GM10266 (cell line): ENCODE measurements around the gene IL5.

Experiments
- DNase-seq: peaks from one replicate; pipeline ENCODE4 v3.0.0; 2012; ENCODE audit errors: extremely low spot score
- CTCF ChIP-seq: IDR thresholded peaks from 2 replicates; pipeline ENCODE4 v1.5.1; 2012; ENCODE audit warnings: mild to moderate bottlenecking, low read depth; ENCODE audit not compliant: control insufficient read depth, insufficient read depth; ENCODE audit errors: missing control alignments

The IL5 gene

GRCh38 chr5:132547269-132547668 lies 3.9 kb upstream of the IL5 start:
- DNase-seq = no peak
- TF ChIP-seq CTCF = no peak

- TF ChIP-seq CTCF = no peak
- no peak for DNase-seq
Observed at GRCh38 chr5:132546108-132546507, 2.8 kb upstream of the IL5 start.

- no peak for TF ChIP-seq CTCF
- no peak for DNase-seq
Observed at GRCh38 chr5:132540764-132541163, 2.6 kb downstream of the IL5 start.

GRCh38 chr5:132540149-132540548 lies 3.2 kb downstream of the IL5 start:
- no peak for TF ChIP-seq CTCF

GRCh38 chr5:132539716-132540115 lies 3.6 kb downstream of the IL5 start:
- no peak for TF ChIP-seq CTCF
- no peak for DNase-seq

More at GRCh38 chr5:132540149-132540548, 3.2 kb downstream of the IL5 start:
- DNase-seq = no peak

- no peak for DNase-seq
- no peak for TF ChIP-seq CTCF
Observed at GRCh38 chr5:132530946-132531345, 12.4 kb downstream of the IL5 start.

GRCh38 chr5:132528866-132529634 lies 14.3 kb downstream of the IL5 start:
- TF ChIP-seq CTCF = no peak
- no peak for DNase-seq
